A673 (cell line): ENCODE data around the gene DNAH1. TPM values are rescaled to one million over a fixed set of nuclear protein-coding genes. Genes with fewer than 3 reads are reported as not detected.

ENCODE experiments used
- Bru-seq: library from RNA; stranded (reverse); fragments of 400-500 nt; gene quantifications from one replicate; lab custom pipeline; 2021; lab: Mats Ljungman, UMichigan
- BruChase-seq, 2 experiments: library from RNA; stranded (reverse); fragments of 400-500 nt; gene quantifications; one replicate each; lab custom pipeline; 2021; lab: Mats Ljungman, UMichigan
- BruUV-seq: library from RNA; stranded (reverse); fragments of 400-500 nt; replicated peaks from 2 replicates; lab custom pipeline; 2021; lab: Mats Ljungman, UMichigan
- CTCF ChIA-PET: fragments of 300-600 bp; sonication (Branson Sonifier 250); formaldehyde crosslinking; loops from one replicate; lab custom pipeline; 2022; ENCODE audit warnings: antibody characterized with exemption; lab: Charles Lee
- POLR2A ChIA-PET: fragments of 300-600 bp; sonication (Branson Sonifier 250); formaldehyde crosslinking; loops from one replicate; lab custom pipeline; 2022; ENCODE audit warnings: antibody characterized with exemption; ENCODE audit not compliant: low non-redundant PET; lab: Charles Lee
- DNase-seq: peaks from one replicate; pipeline ENCODE4 v3.0.0-alpha.2; 2015; ENCODE audit warnings: low spot score
- H3K27ac ChIP-seq: fragments of 200-600 bp; sonication (generic); 2 replicates; pipeline ENCODE4 v1.5.1; 2016; ENCODE audit warnings: mixed run types, low read depth, mild to moderate bottlenecking, mixed read lengths, antibody characterized with exemption, low read length; ENCODE audit not compliant: poor library complexity, severe bottlenecking
- H3K27me3 ChIP-seq: fragments of 200-600 bp; sonication (generic); replicated peaks from 2 replicates; pipeline ENCODE4 v1.6.1; 2017; ENCODE audit warnings: mixed run types, low read depth, mild to moderate bottlenecking, mixed read lengths, antibody characterized with exemption, low read length; ENCODE audit not compliant: insufficient read depth, poor library complexity
- H3K36me3 ChIP-seq: fragments of 200-600 bp; sonication (generic); 2 replicates; pipeline ENCODE4 v1.6.1; 2016; ENCODE audit warnings: mixed run types, mild to moderate bottlenecking, mixed read lengths, antibody characterized with exemption, low read length; ENCODE audit not compliant: insufficient read depth, poor library complexity, severe bottlenecking
- H3K4me1 ChIP-seq: fragments of 200-600 bp; sonication (generic); 2 replicates; pipeline ENCODE4 v1.6.1; 2017; ENCODE audit warnings: mixed run types, mild to moderate bottlenecking, mixed read lengths, antibody characterized with exemption, low read length; ENCODE audit not compliant: insufficient read depth, poor library complexity, severe bottlenecking
- H3K4me3 ChIP-seq: fragments of 200-600 bp; sonication (generic); 2 replicates; pipeline ENCODE4 v1.5.1; 2016; ENCODE audit warnings: low read depth, mixed run types, mild to moderate bottlenecking, mixed read lengths, low read length; ENCODE audit not compliant: poor library complexity, severe bottlenecking
- H3K9me3 ChIP-seq: fragments of 200-600 bp; sonication (generic); 2 replicates; pipeline ENCODE4 v1.6.1; 2016; ENCODE audit warnings: mixed run types, low read depth, mild to moderate bottlenecking, mixed read lengths, antibody characterized with exemption, low read length; ENCODE audit not compliant: poor library complexity, severe bottlenecking
- EZH2 ChIP-seq: fragments of 200-600 bp; sonication (generic); IDR thresholded peaks from 2 replicates; pipeline ENCODE4 v1.6.1; 2017; ENCODE audit warnings: borderline replicate concordance, low read depth, mild to moderate bottlenecking, mixed read lengths, antibody characterized with exemption, low read length; ENCODE audit not compliant: poor library complexity, severe bottlenecking
- intact Hi-C: fragments of 100-400 bp; cut with micrococcal nuclease; formaldehyde crosslinking; loops from one replicate; pipeline ENCODE4 v1.10.0; 2022; ENCODE audit not compliant: unreplicated experiment
- long read RNA-seq: library from polyadenylated mRNA; stranded (forward); transcript quantifications from one replicate; pipeline ENCODE4 v2.0.0, GENCODE V29; 2022
- total RNA-seq: library from RNA; stranded (reverse); gene quantifications from 2 replicates; pipeline ENCODE4 v1.2.3, GENCODE V29; 2021
- TF ChIP-seq, protein P1 (sequence below): fragments of 300-800, 200-600 bp; sonication (generic); conservative IDR thresholded peaks from 2 replicates; pipeline ENCODE4 v1.5.1; 2017; ENCODE audit warnings: low read depth, mild to moderate bottlenecking, antibody characterized with exemption, low read length, moderate library complexity, mixed read lengths

Gene DNAH1
- total RNA-seq = 1.3 and 1.8 TPM in 2 replicates
- Bru-seq, nascent RNA = percentile 29 among the genes with signal in this experiment
- percentile 28 among the genes with signal in this experiment for BruChase-seq, experiment 1, labeled RNA remaining after a 2-hour chase
- BruChase-seq, experiment 2, labeled RNA remaining after a 6-hour chase = percentile 31 among the genes with signal in this experiment
- long read RNA-seq = 0 reads

DNA sequence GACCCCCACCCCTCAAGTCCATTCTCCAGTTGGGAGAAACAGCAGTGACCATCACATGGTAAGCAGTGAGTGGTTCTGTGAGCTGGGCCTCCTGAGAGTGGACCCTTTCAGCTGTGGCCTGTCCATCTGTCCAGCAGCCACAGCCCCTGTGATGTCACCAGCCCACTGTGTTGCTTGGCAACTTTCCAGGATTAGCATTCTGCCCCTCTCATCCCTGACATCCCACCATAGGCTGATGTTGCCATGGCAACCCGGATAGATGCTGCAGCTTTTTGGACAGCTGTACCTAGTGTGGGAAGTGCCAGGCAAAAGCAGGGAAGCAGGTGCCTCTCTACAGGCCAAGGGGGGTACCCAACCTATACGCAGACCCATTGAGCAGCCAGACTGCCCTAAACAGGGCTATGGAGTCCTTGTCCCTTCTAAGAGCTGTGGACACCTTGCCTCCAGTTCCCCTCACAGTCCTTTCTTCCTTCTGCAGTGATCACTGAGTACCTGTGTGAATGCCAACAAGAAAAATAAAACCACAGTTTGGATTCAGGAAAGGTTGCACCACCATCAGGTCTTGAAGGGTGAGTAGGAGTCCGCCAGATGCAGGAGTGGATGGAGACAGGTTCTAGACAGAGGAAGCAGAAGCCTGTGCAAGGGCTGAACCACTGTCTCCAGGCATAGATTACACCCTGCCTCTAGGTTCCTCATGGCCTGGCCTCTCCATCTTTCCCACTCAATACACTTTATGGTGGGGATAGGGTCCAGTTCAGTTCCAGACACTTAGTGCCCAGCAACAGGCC lies at the start of gene DNAH1:
TSS of gene DNAH1 (plus strand) at position 343 of the 788 bp plus-strand sequence. CDS start 6,124 bp downstream, outside the sequence.
- Histone ChIP-seq H3K9me3 (no peaks in the 10 kb centered on the region), H3K27me3 (no peaks in the 10 kb centered on the region), H3K4me3 (no peak within 1 kb of the TSS), H3K36me3 (no peaks in the 10 kb centered on the region), H3K4me1 (no peaks in the 10 kb centered on the region), H3K27ac (no peak within 1 kb of the TSS)
- CTCF ChIA-PET = no interaction called here
- POLR2A ChIA-PET = no interaction called here
- no peak for DNase-seq
- TF ChIP-seq EZH2 = no peak
- TF ChIP-seq, protein P1, sequence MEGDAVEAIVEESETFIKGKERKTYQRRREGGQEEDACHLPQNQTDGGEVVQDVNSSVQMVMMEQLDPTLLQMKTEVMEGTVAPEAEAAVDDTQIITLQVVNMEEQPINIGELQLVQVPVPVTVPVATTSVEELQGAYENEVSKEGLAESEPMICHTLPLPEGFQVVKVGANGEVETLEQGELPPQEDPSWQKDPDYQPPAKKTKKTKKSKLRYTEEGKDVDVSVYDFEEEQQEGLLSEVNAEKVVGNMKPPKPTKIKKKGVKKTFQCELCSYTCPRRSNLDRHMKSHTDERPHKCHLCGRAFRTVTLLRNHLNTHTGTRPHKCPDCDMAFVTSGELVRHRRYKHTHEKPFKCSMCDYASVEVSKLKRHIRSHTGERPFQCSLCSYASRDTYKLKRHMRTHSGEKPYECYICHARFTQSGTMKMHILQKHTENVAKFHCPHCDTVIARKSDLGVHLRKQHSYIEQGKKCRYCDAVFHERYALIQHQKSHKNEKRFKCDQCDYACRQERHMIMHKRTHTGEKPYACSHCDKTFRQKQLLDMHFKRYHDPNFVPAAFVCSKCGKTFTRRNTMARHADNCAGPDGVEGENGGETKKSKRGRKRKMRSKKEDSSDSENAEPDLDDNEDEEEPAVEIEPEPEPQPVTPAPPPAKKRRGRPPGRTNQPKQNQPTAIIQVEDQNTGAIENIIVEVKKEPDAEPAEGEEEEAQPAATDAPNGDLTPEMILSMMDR = no peak
- BruUV-seq = no TSS peak
- intact Hi-C loops = no loop called here

- peaks cover 40% of the 10 kb centered on the region for H3K36me3 ChIP-seq
- no peak overlapping the region for H3K27ac ChIP-seq
- intact Hi-C loops = no loop called here
- peaks cover 4% of the 10 kb centered on the region for H3K4me1 ChIP-seq
- H3K27me3 ChIP-seq = no peaks in the 10 kb centered on the region
- CTCF ChIA-PET = no interaction called here
- no TSS peak for BruUV-seq
- no peak for DNase-seq
- TF ChIP-seq, protein P1 = no peak
- no peak for TF ChIP-seq EZH2
- H3K9me3 ChIP-seq = no peaks in the 10 kb centered on the region
- H3K4me3 ChIP-seq = no peak overlapping the region
- POLR2A ChIA-PET = no interaction called here
These were observed 48.1 kb upstream of the DNAH1 start for GRCh38 chr3:52268036-52268435.

DNA sequence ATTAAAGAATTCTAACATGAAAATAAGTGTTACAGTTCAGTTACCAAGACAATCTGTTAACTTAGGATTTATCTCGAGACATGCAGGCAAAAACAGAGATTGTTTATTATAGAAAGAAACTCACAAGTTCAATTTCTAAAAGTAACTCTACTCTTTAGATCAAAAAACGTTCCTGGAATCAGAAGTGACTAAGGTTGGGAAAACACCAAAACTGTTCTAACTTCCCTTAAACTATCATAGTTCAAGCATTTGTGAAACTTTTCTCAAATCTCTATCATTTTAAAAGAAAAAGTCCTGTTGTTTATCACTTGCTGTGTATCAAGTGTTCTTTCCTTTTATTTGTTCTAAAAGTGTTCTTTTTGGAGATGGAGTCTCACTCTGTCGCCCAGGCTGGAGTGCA lies 46.3 kb upstream of the DNAH1 start:
- no peaks in the 10 kb centered on the region for H3K27me3 ChIP-seq
- no TSS peak for BruUV-seq
- intact Hi-C loops = no loop called here
- POLR2A ChIA-PET = no interaction called here
- H3K27ac ChIP-seq = no peak overlapping the region
- no peak overlapping the region for H3K4me3 ChIP-seq
- TF ChIP-seq, protein P1 = no peak
- TF ChIP-seq EZH2 = no peak
- CTCF ChIA-PET = no interaction called here
- no peak for DNase-seq
- peaks cover 4% of the 10 kb centered on the region for H3K4me1 ChIP-seq
- peaks cover 29% of the 10 kb centered on the region for H3K36me3 ChIP-seq
- no peaks in the 10 kb centered on the region for H3K9me3 ChIP-seq
